ENCODE data around the gene BEND6. TPM values are rescaled to one million over a fixed set of nuclear protein-coding genes. Genes with fewer than 3 reads are reported as not detected.

Gene BEND6
- total and polyA plus RNA-seq, 2 of the 8 experiments (the other 6 are each of a cell fraction or from before 2014, with no cell fraction given), result 0.71 to 2.1 TPM

DNA sequence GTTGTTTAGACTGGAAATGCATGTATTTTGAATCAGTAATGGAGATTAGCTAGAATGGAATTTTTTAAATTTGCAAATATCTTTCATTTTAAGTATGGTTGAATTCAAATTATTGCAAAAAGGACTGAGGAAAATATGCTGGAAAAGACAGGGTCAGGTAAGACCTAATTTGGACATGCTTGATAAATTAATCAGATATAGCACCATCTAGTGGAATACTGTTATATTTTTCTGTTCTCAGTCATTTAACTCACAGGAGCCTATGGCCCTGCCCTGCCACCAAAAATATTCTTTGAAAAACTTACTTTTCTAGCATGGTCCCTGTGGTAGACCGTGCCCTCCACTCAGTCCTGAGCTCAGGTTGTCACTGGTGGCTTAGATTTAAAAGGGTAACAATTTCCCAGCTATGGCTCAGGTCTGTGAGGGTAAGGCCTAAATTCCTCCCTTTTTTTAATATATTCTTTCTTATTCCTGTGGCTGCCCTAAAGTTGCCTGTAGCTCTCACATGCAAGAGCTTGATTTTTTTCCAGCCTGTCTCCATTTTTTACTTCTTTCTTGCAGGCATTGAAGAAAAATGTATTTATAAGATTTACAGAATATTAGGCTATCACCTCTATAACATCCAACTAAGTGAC is 66.3 kb downstream of the BEND6 start:
- POLR2A ChIA-PET (ENCODE audit: partially characterized antibody), result no interaction called here
- no peak overlapping the region for H2AFZ ChIP-seq (ENCODE audit: low read length)
- H3K23me2 ChIP-seq (ENCODE audit: low read depth, low read length), result no peaks in the 10 kb centered on the region
- TF ChIP-seq CREB1 (IDR thresholded peaks at IDR 0.05) (no peak), SIRT6 (IDR thresholded peaks at IDR 0.05; ENCODE audit: low read length) (no peak)
- TF ChIP-seq, protein P1, sequence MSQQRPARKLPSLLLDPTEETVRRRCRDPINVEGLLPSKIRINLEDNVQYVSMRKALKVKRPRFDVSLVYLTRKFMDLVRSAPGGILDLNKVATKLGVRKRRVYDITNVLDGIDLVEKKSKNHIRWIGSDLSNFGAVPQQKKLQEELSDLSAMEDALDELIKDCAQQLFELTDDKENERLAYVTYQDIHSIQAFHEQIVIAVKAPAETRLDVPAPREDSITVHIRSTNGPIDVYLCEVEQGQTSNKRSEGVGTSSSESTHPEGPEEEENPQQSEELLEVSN (IDR thresholded peaks at IDR 0.05), result no peak

More for the DNA sequence above, 66.3 kb downstream of the BEND6 start:
- Histone ChIP-seq H4K91ac (replicated peaks; ENCODE audit: insufficient read length, low read length) (no peak overlapping the region), H4K5ac (ENCODE audit: insufficient read length, low read depth, low read length) (no peak overlapping the region), H3K14ac (ENCODE audit: insufficient read length) (no peak overlapping the region), H3K4me3 (ENCODE audit: extremely low read depth in 1 of 4, insufficient read depth in 2 of 4, low read depth in 3 of 4, low read length in 4 of 4) (no peak overlapping the region), H3K9ac (replicated peaks in 1 of 4; ENCODE audit: extremely low read depth in 1 of 4, low read depth in 3 of 4, low read length in 3 of 4) (no peak overlapping the region), H3K4ac (replicated peaks; ENCODE audit: insufficient read length, low read depth, low read length) (no peak overlapping the region), H3K9me3 (ENCODE audit: insufficient read depth in 2 of 2, low read depth in 1 of 2, low read length in 1 of 2) (no peaks in the 10 kb centered on the region), H3K23ac (ENCODE audit: insufficient read length) (no peak overlapping the region), H2BK12ac (ENCODE audit: low read depth, low read length) (no peak overlapping the region), H4K8ac (ENCODE audit: extremely low read depth, insufficient read depth, low read length) (no peak overlapping the region), H3K27me3 (replicated peaks in 1 of 4; ENCODE audit: control insufficient read depth in 3 of 4, extremely low read depth in 1 of 4, insufficient read depth in 3 of 4, low read length in 3 of 4) (no peaks in the 10 kb centered on the region; a peak in 1 of 7 replicates), H3K27ac (ENCODE audit: low read depth, low read length) (no peak overlapping the region), H2AK5ac (ENCODE audit: low read depth, low read length) (no peak overlapping the region), H2BK15ac (ENCODE audit: low read length) (no peak overlapping the region), H3K36me3 (ENCODE audit: control insufficient read depth in 2 of 4, insufficient read depth in 4 of 4, low read length in 3 of 4) (no peaks in the 10 kb centered on the region), H2BK20ac (ENCODE audit: low read length) (no peak overlapping the region), H3K56ac (replicated peaks; ENCODE audit: insufficient read length, low read depth, low read length) (no peak overlapping the region), H3K18ac (ENCODE audit: extremely low read depth, low read length) (peak overlapping the region; percentile 76; the same call in 1 of the 2 replicates), H3K4me2 (ENCODE audit: insufficient read depth in 1 of 2, low read depth in 2 of 2, low read length in 2 of 2) (no peak overlapping the region), H3K4me1 (replicated peaks in 1 of 4; ENCODE audit: control insufficient read depth in 3 of 4, insufficient read depth in 4 of 4, low read length in 3 of 4) (peaks cover 4 to 13% (median 11%) of the 10 kb centered on the region in 4 experiments; a peak in 6 of 7 replicates), H4K20me1 (replicated peaks in 1 of 2; ENCODE audit: control insufficient read depth in 1 of 2, insufficient read depth in 2 of 2, low read length in 2 of 2) (no peaks in the 10 kb centered on the region), H2BK120ac (replicated peaks; ENCODE audit: low read depth, low read length) (no peak overlapping the region), H3K79me2 (ENCODE audit: control insufficient read depth in 1 of 2, insufficient read depth in 2 of 2, low read length in 2 of 2) (no peaks in the 10 kb centered on the region), H2BK5ac (ENCODE audit: low read depth, low read length) (no peak overlapping the region), H3K79me1 (ENCODE audit: low read depth, low read length) (no peaks in the 10 kb centered on the region)
- 28% methylated on average over 1 of the region's 1 CpG; no CpG with 5 or more reads in 1 of the 2 experiments for WGBS, 2 experiments (ENCODE audit: extremely low coverage in 1 of 2, insufficient coverage in 1 of 2, insufficient read length in 1 of 2, insufficient replicate concordance in 2 of 2, low coverage in 1 of 2, low lambda C conversion rate in 2 of 2, missing lambda C conversion rate in 1 of 2)
- FAIRE-seq (peak; percentile 28), DNase-seq (ENCODE audit: low read depth in 1 of 2, low spot score in 2 of 2) (no peak)
- CTCF ChIA-PET (ENCODE audit: partially characterized antibody), result interaction anchor here (0.7 to 4.8 kb wide), 28 partner anchors 9 to 508 kb away, joined by 3 to 21 read pairs (median 4); partner anchors contain the start of gene BEND6
